ENCODE results near the gene CHRM4.
A peak's percentile ranks its signal among the peaks of the same experiment; 100 is the strongest.

CHRM4 gene

DNA sequence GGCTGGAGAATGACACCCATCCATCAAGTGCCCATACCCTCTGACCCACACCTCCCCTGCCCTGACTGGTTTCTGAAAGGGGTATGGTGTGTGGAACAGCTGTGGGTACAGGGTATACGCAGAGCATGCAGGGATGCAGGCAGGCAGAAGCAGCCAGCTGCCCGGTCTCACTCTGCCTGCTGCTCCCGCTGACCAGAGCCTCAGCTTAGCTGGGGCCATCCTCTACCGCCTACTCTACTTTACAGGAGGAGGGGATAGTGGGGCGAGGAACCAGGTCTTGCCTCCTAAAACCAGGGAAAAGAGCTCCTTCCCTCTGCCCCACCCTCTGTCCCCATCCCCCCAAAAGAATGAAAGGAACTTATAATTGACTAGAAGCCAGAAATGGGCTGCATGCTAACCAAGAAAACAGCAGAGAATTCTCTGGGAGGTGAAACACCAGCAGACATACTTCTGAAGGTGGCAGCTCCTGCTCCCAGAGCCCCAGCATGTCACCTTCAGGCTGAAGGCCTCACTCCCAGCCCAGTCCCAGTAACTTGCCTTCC lies 13.0 kb upstream of the CHRM4 start:
- no peak for DNase-seq (ENCODE audit: extremely low read depth in 1 of 2, low read depth in 1 of 2)

DNA sequence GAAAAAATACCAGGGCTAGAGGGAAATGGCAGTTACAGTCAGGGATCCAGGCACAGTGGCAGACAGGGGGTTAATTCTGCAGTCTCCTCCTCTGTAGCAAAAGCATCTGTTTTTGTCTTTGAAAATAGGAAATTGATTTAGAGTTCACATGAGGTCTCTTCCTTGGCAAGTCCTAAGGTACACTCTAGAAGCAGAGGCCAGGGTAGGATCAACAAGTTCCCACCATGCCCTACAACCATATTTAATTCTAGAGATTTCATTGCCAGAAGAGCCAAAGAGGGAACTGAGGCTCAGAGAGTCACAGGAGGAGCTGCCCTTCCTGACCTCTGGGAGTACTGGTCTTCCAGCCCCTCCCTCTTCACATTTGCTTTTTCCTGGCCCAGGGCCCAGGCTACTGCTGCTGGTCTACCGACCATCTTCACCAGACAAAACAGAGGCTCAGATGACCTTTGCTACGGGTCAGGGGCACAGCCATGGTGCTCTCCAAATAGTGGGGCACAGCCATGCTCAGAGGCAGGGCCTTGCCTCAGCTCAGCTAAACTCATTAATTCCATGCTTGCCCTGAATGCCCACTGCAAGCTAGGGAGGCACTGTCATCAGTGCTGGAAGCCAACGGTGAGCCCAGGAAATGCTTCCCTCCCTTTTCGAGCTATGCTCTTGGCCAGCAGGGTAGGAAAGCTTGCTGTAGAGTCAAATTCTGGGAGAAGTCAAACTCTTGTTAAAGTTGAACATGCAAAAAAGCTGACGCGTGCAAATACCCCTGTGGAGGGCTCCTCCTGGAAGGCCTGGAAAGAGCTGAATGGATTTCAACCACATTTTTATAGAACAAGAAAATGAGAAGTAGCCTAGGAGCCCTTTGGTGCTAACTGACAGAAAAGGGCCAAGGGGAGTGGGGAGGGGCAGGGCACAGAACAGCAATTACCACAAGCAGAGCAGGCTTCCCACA lies 11.7 kb upstream of the CHRM4 start:
- DNase-seq (ENCODE audit: extremely low read depth in 1 of 2, low read depth in 1 of 2): no peak

- DNase-seq (ENCODE audit: extremely low read depth in 1 of 2, low read depth in 1 of 2): no peak
Observed at GRCh38 chr11:46397526-46397925, 6.0 kb upstream of the CHRM4 start.

GRCh38 chr11:46393759-46394158 lies 2.2 kb upstream of the CHRM4 start:
- no peak for DNase-seq (ENCODE audit: extremely low read depth in 1 of 2, low read depth in 1 of 2)

DNA sequence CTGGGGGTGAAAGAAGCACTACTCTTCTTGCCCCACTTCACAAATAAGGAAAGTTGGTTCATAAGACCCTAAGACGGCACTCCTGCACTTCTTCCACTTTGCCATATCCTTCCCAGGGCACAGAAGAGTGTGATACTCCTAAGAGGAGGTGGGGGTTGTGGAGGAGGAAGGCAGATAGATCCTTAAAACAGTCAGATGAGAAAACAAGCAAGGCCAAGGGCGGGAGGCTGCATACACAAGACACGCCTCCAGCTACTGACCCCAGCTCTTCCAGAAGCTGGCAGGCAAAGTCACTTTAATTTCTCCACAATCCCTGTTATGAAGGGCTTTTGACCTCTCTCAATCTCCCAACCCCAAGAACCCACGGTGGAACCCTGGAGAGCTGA lies 1.6 kb upstream of the CHRM4 start:
- DNase-seq (ENCODE audit: extremely low read depth in 1 of 2, low read depth in 1 of 2): no peak

DNA sequence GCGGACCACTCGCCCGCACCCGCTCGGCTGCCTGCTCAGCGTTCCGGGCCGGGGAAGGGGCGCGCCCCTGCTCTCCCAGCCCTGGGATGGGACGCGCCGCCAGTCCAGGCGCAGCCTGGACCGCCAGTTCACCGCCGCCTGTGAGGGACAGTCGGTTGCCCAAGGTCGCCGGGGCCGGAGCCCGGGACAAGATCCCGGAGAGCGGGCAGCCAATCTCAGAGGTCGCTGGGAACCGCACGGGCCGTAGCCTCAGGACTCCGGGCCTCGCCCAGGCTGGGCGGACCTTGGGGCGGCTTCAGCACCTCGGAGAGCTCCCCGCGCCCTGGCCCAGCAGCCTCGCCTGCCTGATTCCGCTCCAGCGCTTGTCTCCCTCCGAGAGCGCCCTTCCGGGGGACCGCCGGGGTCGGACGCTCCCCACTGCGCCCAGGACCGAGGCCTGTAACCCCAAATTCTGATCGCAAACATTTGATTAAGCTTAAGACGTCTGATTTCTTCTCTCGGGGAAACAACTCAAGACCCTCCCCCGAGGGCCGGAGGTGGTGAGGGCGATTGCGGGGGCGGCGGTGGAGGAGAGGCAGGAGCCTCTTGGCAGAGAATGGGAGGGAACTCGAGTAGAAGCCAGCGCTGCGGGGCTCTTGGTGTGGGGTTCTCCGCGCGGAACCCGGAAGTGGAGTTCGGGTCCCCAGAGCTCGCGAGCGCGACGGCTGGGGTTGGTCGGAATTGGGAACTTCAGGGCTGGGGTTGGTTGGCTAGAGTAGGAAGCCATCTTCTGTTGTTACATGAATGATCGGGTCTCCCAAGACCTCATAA lies 1.1 kb upstream of the CHRM4 start:
- peak in 1 of 2 donors; percentile 51 for DNase-seq (ENCODE audit: extremely low read depth in 1 of 2, low read depth in 1 of 2)

DNA sequence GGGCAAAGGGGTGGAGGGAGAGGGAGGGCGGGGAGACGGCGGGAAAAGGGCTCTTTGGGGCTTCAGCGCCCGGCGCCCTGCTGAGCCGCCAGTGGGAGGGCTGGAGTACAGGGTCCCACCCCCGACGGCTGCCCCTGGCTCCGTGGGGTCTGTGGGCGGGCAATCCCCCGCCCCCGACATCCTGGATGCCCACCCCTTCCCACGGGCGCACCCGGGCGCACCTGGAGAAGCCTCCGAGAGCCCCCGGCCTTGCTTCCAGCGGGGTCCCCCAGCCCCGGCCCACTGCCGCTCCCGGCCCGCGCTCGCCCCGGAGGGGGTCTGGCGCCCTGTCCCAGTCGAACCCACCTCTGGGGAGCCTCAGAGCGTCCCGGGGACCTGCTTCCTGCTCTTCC lies 394 bp downstream of the CHRM4 start:
- DNase-seq (ENCODE audit: extremely low read depth in 1 of 2, low read depth in 1 of 2): no peak

- DNase-seq (ENCODE audit: extremely low read depth in 1 of 2, low read depth in 1 of 2): no peak
Observed at GRCh38 chr11:46390331-46391171, 1.0 kb downstream of the CHRM4 start.

DNA sequence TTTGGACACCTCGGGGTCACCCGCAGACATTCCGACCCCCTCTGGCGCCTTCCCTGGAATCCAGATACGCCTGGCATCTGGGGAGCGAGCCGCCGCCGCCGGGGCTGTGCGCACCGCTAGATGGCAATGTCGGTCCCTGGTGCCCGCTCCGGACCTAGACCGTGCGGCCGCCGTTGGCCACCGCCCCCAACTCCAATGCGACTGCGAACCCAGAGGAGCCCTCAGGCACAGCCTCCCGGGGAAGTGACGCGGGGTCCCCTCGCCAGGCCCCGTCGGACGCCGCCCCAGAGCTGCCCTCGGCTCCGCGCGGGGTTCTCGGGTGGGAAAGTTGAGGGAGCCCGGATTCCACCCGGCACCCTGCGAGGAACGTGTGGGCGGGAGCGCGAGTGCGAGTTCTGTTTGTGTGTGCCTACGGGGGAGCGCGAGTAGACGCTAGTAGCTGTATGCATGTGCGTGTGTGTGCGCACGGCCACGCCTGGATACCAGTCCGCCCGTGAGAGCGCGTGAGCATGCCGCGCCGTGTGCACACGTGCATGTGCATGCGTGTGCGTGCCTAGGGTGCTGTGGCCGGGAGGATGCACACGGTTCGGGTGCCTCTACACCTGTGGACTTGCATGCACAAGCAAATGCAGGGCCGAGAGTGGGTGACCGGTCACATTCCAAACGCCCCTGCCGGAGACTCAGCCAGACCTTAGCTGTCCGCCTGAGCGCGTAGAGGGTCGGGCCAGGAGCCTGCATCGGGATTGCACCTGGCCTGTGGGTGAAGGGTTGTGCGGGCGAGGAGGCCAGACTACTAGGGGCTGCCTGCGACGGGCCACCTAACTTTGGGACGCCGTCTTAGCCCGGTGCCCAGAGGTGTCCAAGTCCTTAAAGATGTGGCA lies 1.9 kb downstream of the CHRM4 start:
- no peak for DNase-seq (ENCODE audit: extremely low read depth in 1 of 2, low read depth in 1 of 2)

DNA sequence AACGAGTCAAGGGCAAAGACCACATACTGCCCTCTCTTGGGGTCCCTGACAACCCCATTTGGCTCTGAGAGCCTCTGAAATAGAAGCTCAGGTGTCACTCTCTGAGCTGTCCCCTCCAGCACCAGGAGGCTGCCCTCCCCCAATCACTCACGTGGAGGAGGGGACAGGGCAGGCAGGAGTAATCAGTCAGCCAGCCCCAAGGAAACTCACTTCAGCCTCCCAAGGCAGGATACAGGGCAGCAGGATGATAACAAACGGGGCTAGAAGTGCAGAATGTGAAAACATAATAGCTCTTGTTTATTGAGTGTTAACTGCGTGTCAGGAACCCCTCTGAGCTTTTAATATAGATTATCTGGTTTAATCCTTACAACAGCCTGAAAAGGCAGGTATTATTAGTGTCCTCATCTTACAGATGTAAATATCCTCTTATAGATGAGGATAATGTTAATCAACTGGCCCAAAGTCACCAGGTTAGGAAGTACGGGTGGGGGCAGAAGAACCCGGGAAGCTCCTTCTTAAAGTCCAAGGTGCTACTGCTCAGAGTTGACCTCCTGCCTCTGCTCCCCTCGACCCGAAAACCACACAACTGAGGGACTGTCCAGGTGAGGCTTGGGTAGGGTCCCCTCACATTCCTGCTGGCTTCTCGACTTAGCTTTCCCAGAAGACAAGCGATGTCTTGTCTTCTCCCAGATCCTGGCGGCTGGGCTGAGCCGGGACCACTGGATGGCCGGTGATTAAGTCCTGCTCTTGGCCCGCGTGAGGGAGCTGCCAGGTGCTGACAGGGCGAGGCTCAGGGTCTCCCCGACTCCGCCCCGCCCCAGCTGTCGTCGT lies 2.7 kb downstream of the CHRM4 start:
- DNase-seq (ENCODE audit: extremely low read depth in 1 of 2, low read depth in 1 of 2): no peak

DNA sequence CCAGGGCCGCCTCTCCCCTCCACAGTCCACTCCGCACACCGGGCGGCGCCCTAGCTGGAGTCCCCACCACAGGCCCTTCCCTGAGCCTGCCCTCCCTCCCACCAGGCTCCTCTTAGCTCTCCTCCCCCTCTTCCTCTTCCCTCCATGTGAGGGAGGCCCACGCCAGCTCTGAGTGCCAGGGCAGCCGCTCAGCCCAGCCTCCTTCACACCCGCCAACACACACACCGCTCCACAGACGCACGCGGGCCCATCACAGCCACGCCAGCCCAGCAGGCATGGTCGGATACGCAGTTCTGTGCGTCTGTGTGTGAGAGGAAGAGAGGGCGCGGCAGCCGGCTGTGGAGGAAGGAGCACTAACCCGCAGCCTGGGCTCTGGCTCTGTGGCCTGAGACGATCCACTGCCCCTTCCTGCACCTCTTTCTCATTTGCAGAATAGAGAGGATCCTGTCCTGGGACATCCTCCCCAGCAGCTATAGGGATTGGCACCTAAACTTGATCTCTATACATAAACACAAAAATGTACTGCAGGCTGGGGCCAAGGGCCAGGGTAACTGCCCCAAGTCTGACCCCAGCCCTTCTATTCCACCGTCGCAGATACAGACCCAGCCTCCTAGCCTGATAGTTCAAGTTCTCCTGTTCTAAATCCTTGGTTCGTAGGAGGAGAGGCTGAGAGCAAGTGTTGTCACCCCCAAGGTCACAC lies 3.5 kb downstream of the CHRM4 start:
- no peak for DNase-seq (ENCODE audit: extremely low read depth in 1 of 2, low read depth in 1 of 2)

DNA sequence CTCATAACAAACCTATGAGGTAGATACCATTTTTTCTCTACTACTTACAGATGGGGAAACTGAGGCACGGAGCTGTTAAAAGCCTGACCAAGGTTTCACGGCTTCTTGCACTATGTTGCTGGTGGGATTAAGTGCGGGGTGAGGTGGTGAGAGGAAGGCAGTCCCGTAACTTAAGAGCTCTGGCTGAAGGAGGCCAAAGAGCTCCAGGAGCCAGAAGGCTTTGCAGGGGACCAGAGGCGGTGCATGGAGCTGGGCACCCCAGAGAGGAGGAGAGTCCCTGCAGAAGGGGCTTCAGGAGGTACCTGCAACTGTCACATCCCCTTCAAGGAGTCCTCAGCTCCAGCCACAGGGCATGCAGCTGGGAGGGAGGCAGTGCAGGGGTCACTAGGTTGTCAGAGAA lies 4.1 kb downstream of the CHRM4 start:
- no peak for DNase-seq (ENCODE audit: extremely low read depth in 1 of 2, low read depth in 1 of 2)

- DNase-seq (ENCODE audit: extremely low read depth in 1 of 2, low read depth in 1 of 2): no peak
Observed at GRCh38 chr11:46386674-46387073, 4.9 kb downstream of the CHRM4 start.

GRCh38 chr11:46386005-46386578 lies 5.5 kb downstream of the CHRM4 start:
- no peak for DNase-seq (ENCODE audit: extremely low read depth in 1 of 2, low read depth in 1 of 2)

DNA sequence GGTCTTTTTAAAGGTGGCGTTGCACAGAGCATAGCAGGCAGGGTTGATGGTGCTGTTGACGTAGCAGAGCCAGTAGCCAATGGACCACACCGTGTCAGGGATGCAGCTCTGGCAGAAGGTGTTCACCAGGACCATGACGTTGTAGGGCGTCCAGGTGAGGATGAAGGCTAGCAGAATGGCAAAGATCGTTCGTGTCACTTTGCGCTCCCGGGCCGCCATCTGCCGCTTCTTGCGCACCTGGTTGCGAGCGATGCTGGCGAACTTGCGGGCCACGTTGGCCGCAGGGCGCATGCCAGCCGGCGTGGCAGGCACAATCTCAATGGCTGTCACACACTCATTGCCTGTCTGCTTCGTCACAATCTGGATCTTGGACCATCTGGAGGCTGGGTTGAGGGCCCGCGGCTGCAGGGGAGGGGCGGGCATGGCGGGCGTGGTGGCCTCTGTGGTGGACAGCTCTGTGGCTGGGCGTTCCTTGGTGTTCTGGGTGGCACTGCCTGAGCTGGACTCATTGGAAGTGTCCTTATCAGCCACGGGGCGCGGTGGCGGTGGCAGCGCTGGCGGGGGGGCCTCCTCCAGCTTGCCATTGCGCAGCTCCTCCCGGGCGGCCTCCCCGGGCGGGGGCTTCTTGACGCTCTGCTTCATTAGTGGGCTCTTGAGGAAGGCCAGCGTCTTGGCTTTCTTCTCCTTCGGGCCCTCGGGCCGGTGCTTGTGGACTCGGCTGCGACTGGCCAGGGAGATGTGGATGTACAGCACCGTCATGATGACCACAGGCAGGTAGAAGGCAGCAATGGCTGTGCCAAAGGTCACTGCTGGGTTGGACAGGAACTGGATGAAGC lies 6.2 kb downstream of the CHRM4 start:
- DNase-seq (ENCODE audit: extremely low read depth in 1 of 2, low read depth in 1 of 2): no peak

GRCh38 chr11:46383974-46384701 lies 7.4 kb downstream of the CHRM4 start:
- no peak for DNase-seq (ENCODE audit: extremely low read depth in 1 of 2, low read depth in 1 of 2)

GRCh38 chr11:46383404-46383758 lies 8.2 kb downstream of the CHRM4 start:
- DNase-seq (ENCODE audit: extremely low read depth in 1 of 2, low read depth in 1 of 2): no peak

Measured in stimulated activated CD8-positive, alpha-beta memory T cell treated with anti-CD3 and anti-CD28 coated beads, Interleukin-7, amount 100 ng/mL, for 48 hours (primary cell).